GM12873 (cell line): ENCODE data around the gene MINDY1.
A peak's percentile ranks its signal among the peaks of the same experiment; 100 is the strongest.

Experiments used
- CTCF ChIP-seq: IDR thresholded peaks from 2 replicates; pipeline ENCODE4 v1.5.1; 2012; ENCODE audit warnings: low read depth, mild to moderate bottlenecking, moderate library complexity, low read length, control low read depth; ENCODE audit not compliant: insufficient read depth; ENCODE audit errors: missing control alignments

Gene MINDY1

GRCh38 chr1:151011154-151011850 is 4.6 kb upstream of the MINDY1 start:
- TF ChIP-seq CTCF, result no peak

- no peak for TF ChIP-seq CTCF
Observed at GRCh38 chr1:151010346-151010726, 3.6 kb upstream of the MINDY1 start.

GRCh38 chr1:151009674-151010345 is 3.1 kb upstream of the MINDY1 start:
- no peak for TF ChIP-seq CTCF

GRCh38 chr1:151009206-151009587 is 2.5 kb upstream of the MINDY1 start:
- no peak for TF ChIP-seq CTCF

GRCh38 chr1:151008244-151009205 is 1.8 kb upstream of the MINDY1 start, which contains the start of gene PRUNE1:
Gene PRUNE1, plus strand, starts transcription at chr1:151008449. Its CDS starts 184 bp downstream, at chr1:151008633.
- TF ChIP-seq CTCF, result peak; percentile 4

GRCh38 chr1:151007853-151008243 is 1.1 kb upstream of the MINDY1 start:
- TF ChIP-seq CTCF, result no peak
